Progenitor cell of endocrine pancreas (in vitro differentiated cells): ENCODE results near the gene SLC1A5. TPM values are rescaled to one million over a fixed set of nuclear protein-coding genes. Genes with fewer than 3 reads are reported as not detected.

Experiments
- DNase-seq: peaks from one replicate; pipeline ENCODE4 v3.0.0; 2021; ENCODE audit warnings: low spot score; ENCODE audit not compliant: unreplicated experiment
- H3K27ac Mint-ChIP-seq: 2 replicates; pipeline ENCODE4 v1.8.0; 2021; ENCODE audit warnings: mild to moderate bottlenecking, moderate library complexity, mixed read lengths
- H3K27me3 Mint-ChIP-seq: 2 replicates; pipeline ENCODE4 v1.8.0; 2021; ENCODE audit warnings: mixed read lengths
- H3K36me3 Mint-ChIP-seq: 2 replicates; pipeline ENCODE4 v1.8.0; 2022; ENCODE audit warnings: mixed read lengths; ENCODE audit not compliant: insufficient read depth
- H3K4me1 Mint-ChIP-seq: 2 replicates; pipeline ENCODE4 v1.8.0; 2021; ENCODE audit warnings: low read depth, mixed read lengths
- H3K4me3 Mint-ChIP-seq: 2 replicates; pipeline ENCODE4 v1.8.0; 2021; ENCODE audit warnings: low read depth, mild to moderate bottlenecking, moderate library complexity, mixed read lengths
- H3K9me3 Mint-ChIP-seq: 2 replicates; pipeline ENCODE4 v1.8.0; 2021; ENCODE audit warnings: low read depth, mixed read lengths
- CTCF ChIP-seq: fragments of 200-600 bp; sonication (generic); IDR thresholded peaks from one replicate; pipeline ENCODE4 v1.5.0; 2021; ENCODE audit warnings: antibody characterized with exemption, mild to moderate bottlenecking; ENCODE audit not compliant: unreplicated experiment
- total RNA-seq: library from RNA; stranded (reverse); gene quantifications from 2 replicates; pipeline ENCODE4 v1.2.1, GENCODE V29; 2021

Gene SLC1A5
- total RNA-seq, 1 donor from 2014 or later, result 24.2 TPM

- H3K27me3 Mint-ChIP-seq, result no peaks in the 10 kb centered on the region
- TF ChIP-seq CTCF, result peak; percentile 83
- peaks cover 18% of the 10 kb centered on the region for H3K36me3 Mint-ChIP-seq
- H3K4me3 Mint-ChIP-seq, result no peak overlapping the region
- H3K4me1 Mint-ChIP-seq, result no peaks in the 10 kb centered on the region
- H3K9me3 Mint-ChIP-seq, result no peaks in the 10 kb centered on the region
- peak overlapping the region; percentile 71 for H3K27ac Mint-ChIP-seq
- peak; percentile 60 for DNase-seq
Measured at GRCh38 chr19:46728693-46729339, 59.6 kb downstream of the SLC1A5 start.

- H3K27ac Mint-ChIP-seq, result no peak overlapping the region
- no peaks in the 10 kb centered on the region for H3K9me3 Mint-ChIP-seq
- no peak overlapping the region for H3K4me3 Mint-ChIP-seq
- H3K36me3 Mint-ChIP-seq, result peaks cover 18% of the 10 kb centered on the region
- TF ChIP-seq CTCF, result no peak
- no peaks in the 10 kb centered on the region for H3K27me3 Mint-ChIP-seq
- DNase-seq, result no peak
- no peaks in the 10 kb centered on the region for H3K4me1 Mint-ChIP-seq
Measured at GRCh38 chr19:46728208-46728607, 60.2 kb downstream of the SLC1A5 start.

- no peak overlapping the region for H3K4me3 Mint-ChIP-seq
- peaks cover 18% of the 10 kb centered on the region for H3K36me3 Mint-ChIP-seq
- no peak overlapping the region for H3K27ac Mint-ChIP-seq
- no peaks in the 10 kb centered on the region for H3K27me3 Mint-ChIP-seq
- DNase-seq, result no peak
- TF ChIP-seq CTCF, result no peak
- H3K4me1 Mint-ChIP-seq, result no peaks in the 10 kb centered on the region
- H3K9me3 Mint-ChIP-seq, result no peaks in the 10 kb centered on the region
Measured at GRCh38 chr19:46727757-46728156, 60.6 kb downstream of the SLC1A5 start.

GRCh38 chr19:46726971-46727501 is 61.4 kb downstream of the SLC1A5 start:
- H3K27me3 Mint-ChIP-seq, result no peaks in the 10 kb centered on the region
- no peak overlapping the region for H3K4me3 Mint-ChIP-seq
- no peak overlapping the region for H3K27ac Mint-ChIP-seq
- no peaks in the 10 kb centered on the region for H3K4me1 Mint-ChIP-seq
- H3K36me3 Mint-ChIP-seq, result peaks cover 19% of the 10 kb centered on the region
- DNase-seq, result no peak
- no peak for TF ChIP-seq CTCF
- no peaks in the 10 kb centered on the region for H3K9me3 Mint-ChIP-seq

GRCh38 chr19:46726551-46726950 is 61.8 kb downstream of the SLC1A5 start:
- no peak for TF ChIP-seq CTCF
- Mint-ChIP-seq H3K4me1 (no peaks in the 10 kb centered on the region), H3K27ac (no peak overlapping the region), H3K4me3 (no peak overlapping the region), H3K36me3 (peaks cover 18% of the 10 kb centered on the region), H3K27me3 (no peaks in the 10 kb centered on the region), H3K9me3 (no peaks in the 10 kb centered on the region)
- no peak for DNase-seq
